HG03108 (cell line): ENCODE results near the gene RBKS.

ENCODE experiments used
- ATAC-seq: cut with Tn5 transposase; IDR thresholded peaks from one replicate; pipeline ENCODE4 v1.9.1; 2021; ENCODE audit warnings: moderate library complexity; ENCODE audit not compliant: unreplicated experiment

RBKS gene

DNA sequence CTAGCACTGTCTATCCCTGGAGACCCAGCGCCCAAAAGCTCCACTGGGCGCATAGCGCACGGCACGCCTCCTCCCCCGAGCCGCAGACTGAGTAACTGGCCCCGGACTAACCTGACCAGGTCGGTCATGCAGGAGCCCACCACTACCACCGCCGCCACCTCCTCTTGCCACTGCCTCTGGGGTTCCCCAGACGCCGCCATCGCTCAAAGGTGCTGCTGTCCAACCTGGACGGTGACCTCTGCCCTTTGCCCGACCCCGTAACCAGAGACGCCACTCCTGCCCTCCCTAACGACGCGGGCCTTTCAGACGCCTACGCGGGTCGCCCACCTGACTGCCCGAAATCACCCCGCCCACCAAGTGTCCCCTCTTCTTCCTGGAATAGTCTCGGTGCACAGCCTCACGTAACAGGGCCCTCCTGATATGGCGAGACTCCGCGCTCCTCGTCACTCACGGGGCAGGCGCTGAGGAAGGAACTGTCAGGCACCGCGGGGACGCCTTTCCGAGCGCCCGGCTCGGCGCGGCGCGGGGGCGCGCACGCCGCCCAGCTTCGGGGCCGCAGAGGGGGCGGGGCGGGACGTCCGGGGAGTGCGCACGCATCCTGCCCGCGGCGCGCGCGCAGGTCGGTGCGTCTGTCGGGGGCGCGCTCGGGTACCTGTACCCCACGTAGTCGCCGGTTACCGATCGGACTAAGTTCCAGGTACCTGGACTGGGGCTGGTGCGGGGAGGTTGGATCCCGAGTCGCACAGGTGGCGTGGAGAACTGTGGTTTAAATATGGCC, at the start of gene RBKS, which contains the start of gene BABAM2:
Gene RBKS, minus strand, starts transcription at position 242 of the 778 bp plus-strand sequence. Its CDS starts 42 bp downstream, at position 200.
Gene BABAM2, plus strand, starts transcription at position 584 of the 778 bp plus-strand sequence. CDS start 3,828 bp downstream, outside the sequence.
- peak; percentile 82 for ATAC-seq

DNA sequence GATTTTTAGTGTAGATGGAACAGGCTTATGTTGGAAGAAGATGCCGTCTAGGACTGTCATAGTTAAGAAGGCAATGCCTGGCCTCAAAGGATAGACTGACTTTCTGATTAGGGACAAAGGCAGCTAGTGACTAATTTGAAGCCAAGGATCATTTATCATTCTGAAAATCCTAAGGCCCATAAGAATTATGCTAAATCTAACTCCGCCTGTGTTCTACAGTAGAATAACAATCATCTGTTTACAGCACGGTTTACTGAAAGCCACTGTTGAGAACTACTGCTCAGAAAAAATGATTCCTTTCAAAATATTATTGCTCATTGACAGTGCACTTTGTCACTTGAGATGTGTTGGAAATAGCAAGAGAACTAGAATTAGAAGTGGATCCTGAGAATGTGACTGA, 44.8 kb upstream of the RBKS start:
- no peak for ATAC-seq

DNA sequence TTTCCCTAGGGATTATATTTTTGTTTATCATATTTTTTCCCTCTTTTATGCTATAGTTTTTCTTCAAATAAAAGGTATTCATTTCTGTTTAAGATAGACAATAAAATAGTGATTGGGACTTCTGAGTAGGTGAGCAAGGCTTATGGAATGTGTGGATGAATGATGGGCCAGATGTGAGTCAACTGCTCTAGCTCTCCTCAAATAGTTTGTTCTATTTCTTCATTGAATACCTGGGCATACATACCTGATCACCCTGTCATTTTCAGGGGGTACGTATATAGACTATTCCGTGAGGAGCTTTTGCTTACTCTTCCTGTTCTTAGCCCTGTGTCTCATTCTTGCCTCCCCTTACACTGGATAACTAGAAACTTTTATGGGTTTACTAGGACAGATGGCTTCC, 42.2 kb upstream of the RBKS start:
- ATAC-seq = no peak

DNA sequence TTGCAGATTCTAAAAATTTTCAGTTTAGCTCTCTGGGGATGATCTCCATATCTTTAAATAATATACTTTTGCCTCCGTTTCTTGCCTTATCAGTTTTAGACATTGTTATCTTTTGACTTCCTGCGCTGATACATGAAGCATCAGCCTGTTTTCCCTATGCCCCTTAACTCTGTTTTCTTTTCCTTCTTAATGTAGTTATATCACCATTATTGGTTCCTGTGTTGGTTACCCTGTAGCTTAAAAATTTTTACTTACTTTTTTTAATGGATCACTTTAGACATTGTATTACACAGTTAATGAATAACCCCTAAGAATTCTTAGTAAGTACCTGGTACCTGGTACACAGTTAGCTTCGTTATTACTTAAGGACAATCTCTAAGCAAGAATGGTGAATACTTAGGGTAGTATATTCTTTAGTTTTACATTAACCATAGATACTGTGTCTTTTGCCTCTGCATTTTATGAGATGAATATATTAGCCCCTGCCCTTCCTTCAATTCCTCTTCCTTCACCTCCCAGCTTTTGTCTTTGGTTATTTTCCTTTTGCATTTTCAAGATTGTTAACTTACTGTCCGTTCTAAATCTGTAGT, 41.3 kb upstream of the RBKS start:
- no peak for ATAC-seq

DNA sequence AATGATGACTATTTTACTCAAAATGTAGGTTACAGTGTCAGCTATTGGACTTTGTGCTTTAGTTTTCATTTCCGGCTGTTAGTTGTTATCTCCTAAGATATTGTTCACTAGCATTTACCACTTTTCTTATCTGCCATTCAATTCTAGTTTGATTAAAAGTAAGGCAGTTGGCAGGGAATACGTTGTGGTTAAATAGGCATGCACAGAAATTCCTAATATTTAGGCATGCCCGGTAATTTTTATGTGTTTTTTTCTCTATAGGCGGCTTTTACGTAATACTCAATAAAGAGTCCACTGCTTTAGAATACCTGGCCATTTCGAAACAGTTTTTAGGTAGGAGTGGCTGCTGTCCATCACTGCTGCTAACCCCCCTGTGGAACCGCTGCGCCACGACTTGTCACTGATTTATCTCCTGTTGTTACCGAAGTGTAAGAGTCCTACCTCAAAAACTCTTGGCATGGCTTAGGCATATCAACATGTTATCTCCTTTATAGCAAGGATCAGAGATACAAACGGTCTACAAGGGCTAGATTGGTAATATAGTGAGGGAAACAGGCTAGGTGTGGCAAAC, 39.8 kb upstream of the RBKS start:
- no peak for ATAC-seq

DNA sequence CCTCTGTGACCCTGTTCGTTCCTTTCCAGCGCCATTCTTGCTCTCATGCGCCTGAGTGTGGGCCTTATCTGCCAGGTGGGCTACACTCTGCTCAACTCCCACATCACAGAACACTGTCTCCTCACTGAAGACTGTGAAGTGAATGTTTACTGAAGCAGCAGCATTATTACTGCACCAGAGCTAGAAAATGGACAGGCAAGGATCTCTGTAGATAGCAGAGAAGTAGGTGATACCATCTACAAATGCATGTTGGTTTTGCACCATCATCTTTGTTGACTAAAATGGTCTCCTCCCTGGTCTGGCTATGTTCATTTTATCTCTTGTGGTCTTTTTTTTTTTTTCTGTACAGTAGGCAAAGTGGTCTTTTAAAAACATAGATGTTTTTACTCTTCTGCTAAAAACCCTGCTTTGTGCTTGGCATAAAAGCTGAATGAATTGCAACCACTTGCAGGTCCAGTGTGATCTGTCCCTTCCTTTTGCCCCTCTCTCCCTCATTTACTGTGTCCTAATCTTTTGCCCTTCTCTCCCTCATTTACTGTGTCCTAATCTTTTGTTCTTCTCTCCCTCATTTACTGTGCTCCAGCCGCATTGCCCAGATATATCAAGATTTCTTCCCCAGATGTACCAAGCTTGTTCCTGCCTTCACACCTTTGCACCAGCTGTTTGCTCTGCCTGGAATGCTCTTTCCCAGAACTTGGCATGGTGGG, 35.7 kb upstream of the RBKS start:
- no peak for ATAC-seq

DNA sequence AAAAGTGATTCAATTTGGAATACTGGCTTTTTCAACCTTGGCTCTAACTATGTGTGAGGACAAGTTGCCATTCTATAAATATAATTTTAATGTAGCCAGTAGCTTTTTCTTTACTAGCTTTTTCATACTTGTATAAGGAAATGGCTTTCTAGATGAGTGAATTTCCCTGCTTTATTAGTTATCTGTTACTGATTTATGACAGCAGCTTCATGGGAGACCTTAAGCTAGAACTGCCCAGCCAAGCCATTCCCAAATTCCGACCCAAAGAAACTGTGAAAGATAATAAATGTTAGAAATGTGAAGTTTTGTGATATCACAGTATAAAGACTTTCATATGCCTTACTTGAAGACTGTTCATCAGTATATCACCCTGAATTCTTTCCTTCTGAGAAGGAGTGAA, 32.7 kb upstream of the RBKS start:
- ATAC-seq = no peak

DNA sequence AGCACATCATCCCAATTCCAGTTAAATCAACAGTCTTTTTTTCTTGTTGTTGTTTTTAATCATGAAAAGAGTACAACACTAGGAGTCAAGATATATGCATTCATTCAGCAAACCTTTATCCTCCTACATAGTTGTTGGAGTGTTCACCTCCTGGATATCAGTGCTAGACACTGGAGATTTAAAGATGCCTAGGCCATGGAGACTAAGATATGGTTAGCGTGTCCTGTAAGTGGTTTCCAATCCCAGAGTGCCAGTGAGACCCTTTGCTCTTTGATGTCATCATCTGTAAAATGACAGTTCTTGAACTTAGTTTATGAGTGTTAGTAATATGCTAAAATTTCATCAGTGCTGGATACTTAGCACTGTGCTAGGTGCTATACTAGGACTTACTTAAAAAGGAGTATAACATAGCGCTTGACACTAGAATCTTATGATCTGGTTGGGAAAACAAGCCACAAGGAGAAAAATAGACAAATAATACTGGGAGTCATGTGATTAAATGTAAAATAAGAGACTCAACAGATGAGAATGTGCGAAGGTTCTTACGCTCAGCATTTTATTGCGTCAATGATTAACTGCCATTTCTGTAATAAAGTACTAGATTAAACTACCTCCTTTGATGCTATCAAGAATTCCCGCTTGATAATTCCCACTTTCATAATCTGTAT, 31.8 kb upstream of the RBKS start:
- ATAC-seq = no peak

DNA sequence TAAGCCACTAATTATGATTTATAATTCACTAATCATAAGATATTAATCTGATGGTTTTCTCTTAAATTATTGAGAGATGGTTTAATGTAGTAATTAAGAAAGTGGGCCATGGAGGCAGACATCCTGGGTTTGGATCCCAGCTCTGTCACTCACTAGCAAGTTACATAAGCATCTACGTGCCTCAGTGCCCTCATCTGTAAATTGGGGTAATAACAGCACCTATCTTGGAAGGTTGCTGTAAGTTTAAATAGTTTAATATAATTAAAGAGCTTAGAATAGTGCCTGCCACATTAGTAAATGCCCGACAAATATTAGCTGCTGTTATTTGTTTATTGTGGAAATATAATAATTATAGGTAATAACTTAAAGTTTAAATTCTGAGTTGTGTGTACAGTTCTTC, 31.2 kb upstream of the RBKS start:
- ATAC-seq = no peak

DNA sequence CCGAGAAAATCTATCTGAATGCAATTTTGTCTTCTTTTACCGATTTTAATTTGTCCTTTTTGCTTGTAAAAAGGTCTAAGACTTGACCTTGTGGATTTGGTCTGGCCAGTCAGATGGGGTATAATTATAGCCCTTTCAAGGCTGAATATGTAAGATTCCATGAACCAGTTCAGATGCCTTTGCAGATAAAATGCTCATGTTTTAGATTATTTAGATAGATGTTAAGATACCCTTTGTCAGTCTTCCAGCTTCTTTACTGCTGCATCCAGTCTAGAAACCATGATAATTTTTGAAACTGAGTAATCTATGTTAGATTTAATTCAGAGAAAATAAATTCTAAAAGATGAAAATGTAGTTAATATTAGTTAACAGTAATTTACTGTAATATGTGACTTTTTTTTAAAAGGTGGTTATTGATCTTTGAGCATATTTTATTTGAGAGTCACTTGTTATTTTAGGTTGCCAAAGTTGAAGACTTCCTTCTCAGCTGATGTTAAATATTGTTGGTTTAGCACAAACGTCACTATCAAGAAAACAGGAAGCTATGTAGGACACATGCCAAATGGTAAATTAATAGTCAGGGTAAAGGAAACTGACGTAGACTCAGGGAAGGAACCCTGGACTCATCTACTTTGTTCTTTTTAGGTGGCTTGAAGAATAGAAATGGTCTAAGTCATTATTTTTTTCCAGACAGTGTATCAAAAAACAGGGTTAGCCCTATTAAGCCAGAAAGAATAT, 30.1 kb upstream of the RBKS start:
- ATAC-seq = no peak

DNA sequence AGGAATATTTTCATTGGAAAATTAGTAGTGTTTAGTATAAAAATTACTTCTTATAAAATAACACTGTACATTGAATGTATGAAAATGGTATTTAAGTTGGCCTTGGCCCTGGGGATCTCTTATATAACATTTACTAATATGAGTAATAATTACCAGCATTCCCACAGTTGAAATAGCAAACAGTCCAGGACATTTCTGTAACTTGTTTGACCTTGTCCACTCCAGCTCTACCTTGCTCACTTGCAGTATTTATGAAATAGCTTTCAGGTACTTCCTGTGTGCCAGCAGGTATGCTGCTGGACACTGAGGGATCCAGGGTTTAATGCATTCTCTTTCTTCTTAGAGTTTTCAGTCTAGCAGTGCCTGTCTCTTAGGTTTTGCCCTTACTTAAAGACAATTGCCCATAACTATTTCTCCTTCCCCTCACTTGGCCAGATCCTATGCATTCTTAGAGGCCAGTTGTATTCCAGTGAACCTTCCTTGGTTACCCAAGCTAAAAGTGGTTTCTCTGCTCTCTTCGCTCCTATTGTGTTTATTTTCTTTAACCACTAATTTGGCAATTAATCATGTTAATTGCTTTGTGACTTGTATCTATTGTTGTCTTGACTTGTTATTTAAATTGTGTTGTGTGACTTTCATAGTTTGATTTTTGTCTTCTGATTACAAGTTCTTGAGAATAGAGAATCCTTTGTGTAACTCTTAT, 26.3 kb upstream of the RBKS start:
- ATAC-seq = no peak

DNA sequence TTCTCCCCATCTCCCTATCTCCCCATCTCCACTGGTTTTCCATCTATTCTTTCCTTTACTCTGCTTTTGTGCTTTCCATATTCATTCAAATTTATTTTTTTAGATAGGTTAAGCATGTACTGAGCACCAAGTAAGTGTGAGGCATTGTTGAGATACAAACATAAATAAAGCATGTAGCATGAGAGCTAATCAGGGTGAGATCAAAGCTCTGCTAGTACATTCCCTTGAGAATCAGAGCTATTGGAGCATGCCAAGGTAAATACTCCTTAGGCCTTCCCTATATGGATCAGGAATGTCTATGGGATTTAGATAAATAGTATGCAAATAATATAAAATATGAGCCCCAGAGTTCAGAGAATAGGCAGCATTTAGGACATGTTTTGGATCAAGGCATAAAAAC, 25.7 kb upstream of the RBKS start:
- no peak for ATAC-seq

DNA sequence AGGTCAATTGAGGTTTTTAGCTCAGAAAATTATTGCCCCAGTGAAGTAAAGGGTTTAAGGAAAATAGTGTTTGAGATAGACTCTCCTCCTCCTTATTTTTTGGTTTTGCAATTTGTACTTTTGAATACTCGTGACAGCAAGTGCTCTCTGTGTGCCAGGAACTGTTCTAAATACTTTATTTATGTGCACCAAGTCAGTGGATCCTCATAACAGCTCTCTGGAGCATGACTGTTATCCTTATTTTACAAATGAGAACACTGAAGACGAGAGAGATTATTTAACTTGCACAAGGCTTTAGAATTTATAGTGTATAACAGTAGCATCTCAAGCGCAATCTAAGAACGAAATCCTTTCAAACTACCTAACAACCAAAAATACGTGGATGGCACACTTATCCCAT, 25.0 kb upstream of the RBKS start:
- no peak for ATAC-seq

DNA sequence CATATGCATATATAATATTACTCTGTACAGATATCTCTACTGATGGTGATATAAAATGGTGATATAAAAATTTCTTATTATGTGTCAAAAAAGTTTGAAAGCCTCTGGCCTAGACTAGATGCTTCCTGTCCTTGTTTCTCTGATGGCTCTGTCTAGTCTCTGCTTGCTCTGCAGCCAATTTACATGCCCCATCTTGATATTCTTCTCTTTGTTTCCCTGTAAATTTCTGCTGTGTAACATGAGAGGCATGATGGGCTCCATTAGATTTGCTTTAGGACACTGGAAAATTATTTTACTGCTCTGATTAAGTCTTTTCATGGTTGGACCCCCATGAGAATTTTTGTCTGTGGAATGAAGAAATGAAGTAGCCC, 24.6 kb upstream of the RBKS start:
- no peak for ATAC-seq

DNA sequence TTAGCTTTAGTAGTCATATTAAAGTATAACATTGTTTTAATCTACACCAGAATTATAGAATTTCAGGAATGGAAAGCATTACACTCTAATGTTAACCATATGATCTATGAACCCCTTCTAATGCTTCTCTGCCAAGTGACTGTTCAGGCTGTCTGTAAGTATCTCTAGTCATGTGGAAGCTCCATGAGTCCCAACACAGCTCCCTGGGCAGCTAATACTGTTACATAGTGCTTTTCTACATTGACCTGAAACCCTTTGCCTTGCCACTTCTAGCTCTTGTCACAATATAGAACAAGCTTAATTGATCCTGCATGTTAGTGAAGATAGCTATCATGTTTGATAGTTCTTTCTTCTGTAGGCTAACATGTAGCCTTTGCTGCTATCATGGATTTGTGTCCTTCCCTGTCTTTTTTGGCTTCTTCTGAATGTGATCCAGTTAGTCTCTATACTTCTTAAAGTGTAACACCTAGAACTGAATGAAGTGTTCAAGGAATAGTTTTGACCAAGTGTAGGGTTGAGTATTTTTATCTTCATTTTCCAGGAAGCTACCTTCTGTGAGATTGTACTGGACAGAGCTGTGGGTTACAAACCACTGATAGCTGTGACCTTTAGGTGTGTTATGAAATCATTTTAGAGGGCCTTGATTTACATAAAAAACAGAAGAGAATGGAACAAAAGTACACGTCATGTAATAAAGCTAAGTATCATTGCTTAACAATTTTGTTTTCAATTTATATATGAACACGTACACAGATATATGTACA, 24.0 kb upstream of the RBKS start:
- ATAC-seq = no peak

DNA sequence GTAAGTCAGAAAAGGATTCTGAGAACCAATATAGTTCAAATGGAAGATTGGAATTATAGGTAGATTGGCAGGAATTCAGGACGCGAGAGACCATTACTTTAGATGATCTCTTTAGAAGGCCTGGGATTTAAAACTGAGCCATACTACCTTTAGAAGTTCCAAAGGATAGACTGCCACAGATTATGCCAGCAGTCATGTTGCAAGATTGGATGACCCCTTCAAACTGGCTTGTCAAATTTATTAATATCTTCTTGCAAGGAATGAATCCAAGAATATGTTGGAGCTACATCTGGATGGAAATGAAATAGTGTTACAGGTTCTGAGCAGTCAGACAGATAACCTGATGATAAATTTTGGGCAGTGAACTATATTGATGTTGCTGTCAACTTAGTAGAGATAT, 22.3 kb upstream of the RBKS start:
- no peak for ATAC-seq

DNA sequence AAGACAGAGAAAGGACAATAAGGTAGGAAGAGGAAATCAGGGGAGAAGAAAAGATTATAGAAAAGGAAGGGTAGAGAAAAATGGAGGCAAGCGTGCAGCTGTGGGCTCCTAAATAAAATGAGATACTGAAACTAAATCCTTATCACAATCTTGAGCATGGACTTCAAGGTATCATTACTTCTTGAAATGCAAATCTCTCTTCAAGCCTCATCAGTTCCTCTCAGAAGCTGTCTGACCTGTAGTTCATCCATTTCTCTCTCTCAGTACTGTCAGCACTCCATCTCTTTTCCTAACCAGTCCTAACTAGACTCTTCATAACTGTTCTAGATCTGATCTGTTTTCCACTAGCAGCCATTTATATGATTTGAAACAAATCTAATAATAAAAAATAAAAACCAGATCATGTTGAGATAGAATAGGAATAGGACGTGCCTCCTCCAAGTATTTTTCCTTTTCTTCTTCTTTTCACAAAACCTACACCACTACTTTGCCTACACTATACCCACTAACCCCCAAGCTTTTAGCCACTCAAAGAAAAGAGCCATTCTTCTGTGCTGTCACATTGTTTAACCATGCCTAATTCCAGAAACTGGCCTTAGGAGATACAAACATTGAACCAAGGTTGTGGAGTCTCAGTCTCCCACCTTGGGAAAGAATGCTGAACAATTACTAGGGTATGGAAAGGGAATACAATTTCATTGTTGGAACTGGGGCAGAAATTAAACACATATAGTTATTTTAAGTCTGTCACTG, 21.4 kb upstream of the RBKS start:
- no peak for ATAC-seq

DNA sequence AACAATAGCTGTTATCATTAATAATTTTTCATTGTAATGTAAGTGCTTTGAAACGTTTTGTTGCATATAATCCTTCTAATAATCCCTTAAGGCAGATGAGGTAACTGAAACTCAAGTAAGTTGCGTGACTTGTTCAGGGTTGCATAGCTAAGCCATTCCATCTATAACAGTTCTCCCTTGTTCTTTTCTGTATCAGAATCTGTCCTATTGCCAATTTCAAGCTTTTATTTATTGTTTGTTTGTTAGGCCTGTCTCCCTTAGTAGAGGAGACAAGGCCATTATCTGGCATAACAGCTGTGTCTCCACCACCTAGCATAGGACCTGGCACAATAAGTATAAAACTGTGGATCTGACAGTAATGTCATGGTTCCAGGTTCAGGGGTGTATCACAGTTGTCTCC, 19.7 kb upstream of the RBKS start:
- ATAC-seq = no peak
